Kidney (tissue), 14 donors: Measurements from ENCODE around the gene HOXA13. TPM values are rescaled to one million over a fixed set of nuclear protein-coding genes. Genes with fewer than 3 reads are reported as not detected.

Experiments
- DNase-seq, 5 donors: peaks; one replicate each; pipeline ENCODE4 v3.0.0-alpha.2; 2013 to 2020
- FAIRE-seq: peaks from 2 replicates; lab custom pipeline; 2012; peaks lifted over from hg19 to GRCh38; lab: Jason Lieb, UNC
- H3K27ac ChIP-seq, 2 donors: one replicate each; pipeline ENCODE4 v1.7.0; 2013; ENCODE audit warnings: low read depth in 2 of 2, low read length in 2 of 2, inconsistent platforms in 1 of 2
- H3K27me3 ChIP-seq: one replicate; pipeline ENCODE4 v1.7.1; 2013; ENCODE audit warnings: low read length, inconsistent platforms; ENCODE audit not compliant: control insufficient read depth, insufficient read depth
- H3K36me3 ChIP-seq, 3 donors: one replicate each; pipeline versions ENCODE4 v1.7.0 to v1.7.1; 2013; ENCODE audit warnings: low read length in 3 of 3, control low read depth in 1 of 3, inconsistent platforms in 1 of 3; ENCODE audit not compliant: insufficient read depth in 3 of 3, control insufficient read depth in 2 of 3
- H3K4me1 ChIP-seq, 3 donors: one replicate each; pipeline versions ENCODE4 v1.7.0 to v1.7.1; 2013; ENCODE audit warnings: low read length in 3 of 3, inconsistent platforms in 1 of 3, low read depth in 1 of 3; ENCODE audit not compliant: control insufficient read depth in 2 of 3, insufficient read depth in 2 of 3
- H3K4me3 ChIP-seq, 3 donors: one replicate each; pipeline versions ENCODE4 v1.7.0 to v1.8.1; 2013; ENCODE audit warnings: low read length in 3 of 3, control low read depth in 1 of 3, inconsistent platforms in 1 of 3
- H3K9ac ChIP-seq, 3 donors: one replicate each; pipeline versions ENCODE4 v1.7.0 to v1.7.1; 2013; ENCODE audit warnings: low read length in 3 of 3, control low read depth in 1 of 3, inconsistent platforms in 1 of 3
- H3K9me3 ChIP-seq, 3 donors: one replicate each; pipeline versions ENCODE4 v1.7.0 to v1.7.1; 2013; ENCODE audit warnings: low read length in 3 of 3, control low read depth in 1 of 3, inconsistent platforms in 1 of 3; ENCODE audit not compliant: control insufficient read depth in 2 of 3, insufficient read depth in 1 of 3
- intact Hi-C: fragments of 100-400 bp; cut with DNase I; formaldehyde crosslinking; loops from one replicate; pipeline ENCODE4 v1.11.1; 2022
- polyA plus RNA-seq: library from polyadenylated mRNA; stranded (reverse); fragments of 350-450 nt; fragmentation: Illumina TruSeq; extraction: RNeasy Lipid Tissue Mini Kit (QIAGEN cat#74804); gene quantifications from one replicate; pipeline ENCODE4 v1.2.3, GENCODE V29; 2014; ENCODE audit warnings: low read depth, low replicate concordance; ENCODE audit not compliant: insufficient read depth
- total RNA-seq: library from RNA; stranded (reverse); fragmentation: NEBNext Ultra II Directional; extraction: Animal tissue kit (Norgen Biotek cat#: 25700); gene quantifications from one replicate; pipeline ENCODE4 v1.2.1, GENCODE V29; 2021
- TF ChIP-seq, protein P1 (sequence below): IDR thresholded peaks from 3 replicates; pipeline ENCODE4 v1.5.1; 2012; ENCODE audit warnings: mild to moderate bottlenecking, moderate library complexity, borderline replicate concordance; ENCODE audit not compliant: insufficient read depth; ENCODE audit errors: extremely low read depth
- donor health status: control.
- donor health status: control.
- donor health status: control.
- donor health status: control.
- donor health status: control.
- donor health status: DM: yes; HTN: yes; CAD: no.
- donor health status: Normal renal cell carcinoma (clear cell type).

Gene HOXA13
- total and polyA plus RNA-seq, 2 donors from 2014 or later, result 0.17 to 0.44 TPM

DNA sequence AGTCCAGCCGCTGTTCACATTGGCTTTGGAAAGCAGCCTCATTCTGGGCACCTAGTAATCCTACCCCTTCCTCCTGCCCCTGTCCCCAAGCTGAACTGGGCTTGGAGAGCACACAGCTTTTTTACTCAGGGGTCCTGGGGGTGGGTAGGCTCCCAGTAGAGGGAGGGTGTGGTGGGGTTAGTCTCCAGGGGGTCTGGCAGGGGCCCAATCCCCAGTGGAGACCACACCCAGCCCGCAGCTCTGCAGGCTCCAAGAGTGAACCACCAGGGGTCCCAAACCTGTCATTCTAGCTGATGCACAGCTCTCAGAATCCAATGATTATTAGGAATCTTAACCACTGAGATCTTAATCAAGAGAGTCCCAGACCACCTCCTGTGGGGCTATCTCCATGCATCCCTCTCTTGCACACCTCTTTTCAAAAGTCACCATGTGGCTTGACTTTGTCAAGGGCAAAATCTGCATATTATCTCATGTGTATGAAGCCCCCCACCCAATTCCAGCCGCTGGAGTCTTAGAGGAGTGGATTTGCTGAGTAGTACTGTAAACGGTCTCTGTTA, 17.5 kb downstream of the HOXA13 start:
- FAIRE-seq (no peak), DNase-seq (peak in 4 of 5 donors; percentile 50 to 68 (median 60))
- Histone ChIP-seq H3K4me3 (peak overlapping the region in 2 of 3 donors; percentile 54 to 85), H3K27ac (peak overlapping the region; percentile 19 to 29), H3K9ac (peak overlapping the region; percentile 13 to 85 (median 40)), H3K9me3 (no peaks in the 10 kb centered on the region), H3K4me1 (peaks cover 0 to 6% (median 0%) of the 10 kb centered on the region in 3 donors), H3K36me3 (no peaks in the 10 kb centered on the region), H3K27me3 (no peaks in the 10 kb centered on the region)
- intact Hi-C loops, result no loop called here
- TF ChIP-seq, protein P1, sequence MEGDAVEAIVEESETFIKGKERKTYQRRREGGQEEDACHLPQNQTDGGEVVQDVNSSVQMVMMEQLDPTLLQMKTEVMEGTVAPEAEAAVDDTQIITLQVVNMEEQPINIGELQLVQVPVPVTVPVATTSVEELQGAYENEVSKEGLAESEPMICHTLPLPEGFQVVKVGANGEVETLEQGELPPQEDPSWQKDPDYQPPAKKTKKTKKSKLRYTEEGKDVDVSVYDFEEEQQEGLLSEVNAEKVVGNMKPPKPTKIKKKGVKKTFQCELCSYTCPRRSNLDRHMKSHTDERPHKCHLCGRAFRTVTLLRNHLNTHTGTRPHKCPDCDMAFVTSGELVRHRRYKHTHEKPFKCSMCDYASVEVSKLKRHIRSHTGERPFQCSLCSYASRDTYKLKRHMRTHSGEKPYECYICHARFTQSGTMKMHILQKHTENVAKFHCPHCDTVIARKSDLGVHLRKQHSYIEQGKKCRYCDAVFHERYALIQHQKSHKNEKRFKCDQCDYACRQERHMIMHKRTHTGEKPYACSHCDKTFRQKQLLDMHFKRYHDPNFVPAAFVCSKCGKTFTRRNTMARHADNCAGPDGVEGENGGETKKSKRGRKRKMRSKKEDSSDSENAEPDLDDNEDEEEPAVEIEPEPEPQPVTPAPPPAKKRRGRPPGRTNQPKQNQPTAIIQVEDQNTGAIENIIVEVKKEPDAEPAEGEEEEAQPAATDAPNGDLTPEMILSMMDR, result no peak

DNA sequence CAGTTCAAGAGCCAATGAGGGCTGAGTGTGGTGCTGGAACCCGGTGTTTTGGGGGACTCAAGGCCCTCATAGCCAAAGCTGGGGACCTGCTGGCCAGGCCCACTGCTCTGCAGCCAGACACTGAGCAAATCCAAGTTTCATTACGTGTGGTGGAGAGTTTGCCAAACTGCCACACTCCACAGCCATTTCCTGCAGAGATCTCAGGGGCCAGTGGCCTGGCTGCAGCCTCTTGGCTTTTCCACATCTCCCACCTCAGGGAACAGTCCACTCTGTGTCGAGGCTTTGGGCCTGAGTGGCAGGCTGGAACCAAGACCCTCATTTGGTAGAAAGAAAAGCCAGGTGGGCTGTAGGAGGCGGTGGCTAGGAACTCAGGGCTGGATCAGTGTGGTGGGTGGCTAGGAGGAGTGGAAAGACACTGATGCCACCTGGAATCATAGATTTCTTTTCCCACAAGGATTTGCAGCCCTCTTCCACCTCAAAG, 18.1 kb downstream of the HOXA13 start:
- TF ChIP-seq, protein P1, result no peak

DNA sequence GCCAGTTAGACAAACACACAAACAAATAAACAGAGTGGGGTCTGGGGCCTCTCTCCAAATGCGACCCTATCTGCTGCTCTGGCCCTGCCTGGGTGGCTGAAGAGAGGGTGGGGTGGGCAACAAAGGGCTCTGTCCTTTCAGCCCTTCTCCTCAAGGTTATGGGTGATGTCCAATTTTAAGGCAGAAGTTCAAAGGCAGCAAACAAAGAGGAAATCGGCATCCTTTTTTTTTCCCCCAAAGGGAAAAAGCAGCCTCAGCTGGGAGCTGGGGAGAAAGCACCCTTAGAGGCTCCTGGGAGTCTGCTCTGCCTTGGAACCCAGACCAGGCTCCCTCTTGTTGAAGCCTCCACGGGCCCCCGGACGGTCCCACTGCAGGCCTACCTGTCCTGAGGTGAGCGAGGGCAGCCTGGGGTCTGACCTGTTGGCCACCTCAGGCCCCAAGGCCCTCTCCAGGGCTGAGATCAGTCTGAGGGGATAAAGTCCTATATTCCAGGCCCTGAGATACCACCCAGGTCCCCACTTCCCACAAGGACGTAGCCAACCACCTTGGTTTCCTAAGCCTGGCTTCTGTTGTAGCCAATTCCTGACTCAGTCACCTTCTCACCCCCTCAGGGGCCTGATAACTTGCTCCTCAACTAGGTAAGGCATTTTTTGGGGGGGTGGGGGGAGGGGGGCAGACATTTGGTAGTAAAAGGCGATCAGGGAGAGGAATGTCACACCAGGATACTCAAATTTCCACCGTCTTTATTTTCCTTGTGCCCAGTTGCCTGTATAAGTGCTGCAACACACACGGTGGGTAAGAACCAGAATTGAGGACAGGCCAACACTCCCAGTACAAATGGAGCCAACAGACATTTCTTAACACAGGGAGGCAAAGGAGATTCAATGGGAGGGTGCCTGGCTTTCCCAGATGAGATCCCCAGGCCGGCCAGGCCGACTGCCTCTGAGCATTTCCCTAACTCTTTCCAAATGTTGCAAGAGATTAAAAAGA, 19.2 kb downstream of the HOXA13 start:
- no peaks in the 10 kb centered on the region for H3K9me3 ChIP-seq

More for the DNA sequence above, 18.1 kb downstream of the HOXA13 start:
- no peaks in the 10 kb centered on the region for H3K36me3 ChIP-seq
- H3K4me1 ChIP-seq, result peaks cover 0 to 6% (median 0%) of the 10 kb centered on the region in 3 donors
- no peaks in the 10 kb centered on the region for H3K9me3 ChIP-seq
- H3K27me3 ChIP-seq, result no peaks in the 10 kb centered on the region
- DNase-seq (peak in 3 of 5 donors; percentile 33 to 54 (median 52)), FAIRE-seq (no peak)
- H3K27ac ChIP-seq, result peak overlapping the region in 1 of 2 donors; percentile 29
- intact Hi-C loops, result no loop called here
- H3K4me3 ChIP-seq, result peak overlapping the region in 1 of 3 donors; percentile 85
- peak overlapping the region in 1 of 3 donors; percentile 26 for H3K9ac ChIP-seq

More for the DNA sequence above, 19.2 kb downstream of the HOXA13 start:
- no peaks in the 10 kb centered on the region for H3K36me3 ChIP-seq
- DNase-seq, result peak in 4 of 5 donors; percentile 61 to 73 (median 68)
- no peaks in the 10 kb centered on the region for H3K27me3 ChIP-seq
- H3K4me1 ChIP-seq, result peaks cover 0 to 6% (median 0%) of the 10 kb centered on the region in 3 donors
- peak overlapping the region; percentile 60 to 94 for H3K27ac ChIP-seq
- intact Hi-C loops, result no loop called here
- no peak for FAIRE-seq
- TF ChIP-seq, protein P1, result no peak
- peak overlapping the region in 1 of 3 donors; percentile 31 for H3K4me3 ChIP-seq
- peak overlapping the region in 2 of 3 donors; percentile 26 to 42 for H3K9ac ChIP-seq
